AG10803 (cell line): Measurements from ENCODE around the gene PEAR1.

Source experiments
- DNase-seq: peaks from one replicate; pipeline ENCODE4 v3.0.0; 2010; ENCODE audit warnings: low read depth
- H3K4me3 ChIP-seq: 2 replicates; pipeline ENCODE4 v1.5.1; 2011; ENCODE audit warnings: mild to moderate bottlenecking, low read length, control low read depth
- TF ChIP-seq, protein P1 (sequence below): conservative IDR thresholded peaks from 2 replicates; pipeline ENCODE4 v1.5.1; 2011; ENCODE audit warnings: mild to moderate bottlenecking, low read length, control low read depth, inconsistent platforms

The PEAR1 gene

DNA sequence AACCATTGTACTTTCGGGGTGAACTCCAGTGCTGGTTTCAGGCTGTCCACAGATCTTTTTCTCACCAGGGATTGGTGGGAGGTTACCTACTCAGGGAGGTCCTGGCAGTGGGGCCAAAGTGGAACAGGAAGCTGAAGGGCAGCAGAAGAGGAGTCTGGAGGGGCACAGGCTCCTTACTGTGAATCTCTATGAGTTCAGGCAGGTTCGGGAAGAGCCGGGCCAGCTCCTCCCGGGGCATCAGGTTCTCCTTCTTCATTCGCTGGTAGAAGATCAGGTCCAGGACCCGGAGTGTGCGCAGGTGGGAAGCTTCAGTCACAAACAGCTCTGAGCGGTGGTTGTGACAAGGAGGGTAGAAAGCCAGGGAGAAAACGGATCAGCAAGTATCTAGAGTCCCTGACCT is 53.6 kb downstream of the PEAR1 start:
- TF ChIP-seq, protein P1, sequence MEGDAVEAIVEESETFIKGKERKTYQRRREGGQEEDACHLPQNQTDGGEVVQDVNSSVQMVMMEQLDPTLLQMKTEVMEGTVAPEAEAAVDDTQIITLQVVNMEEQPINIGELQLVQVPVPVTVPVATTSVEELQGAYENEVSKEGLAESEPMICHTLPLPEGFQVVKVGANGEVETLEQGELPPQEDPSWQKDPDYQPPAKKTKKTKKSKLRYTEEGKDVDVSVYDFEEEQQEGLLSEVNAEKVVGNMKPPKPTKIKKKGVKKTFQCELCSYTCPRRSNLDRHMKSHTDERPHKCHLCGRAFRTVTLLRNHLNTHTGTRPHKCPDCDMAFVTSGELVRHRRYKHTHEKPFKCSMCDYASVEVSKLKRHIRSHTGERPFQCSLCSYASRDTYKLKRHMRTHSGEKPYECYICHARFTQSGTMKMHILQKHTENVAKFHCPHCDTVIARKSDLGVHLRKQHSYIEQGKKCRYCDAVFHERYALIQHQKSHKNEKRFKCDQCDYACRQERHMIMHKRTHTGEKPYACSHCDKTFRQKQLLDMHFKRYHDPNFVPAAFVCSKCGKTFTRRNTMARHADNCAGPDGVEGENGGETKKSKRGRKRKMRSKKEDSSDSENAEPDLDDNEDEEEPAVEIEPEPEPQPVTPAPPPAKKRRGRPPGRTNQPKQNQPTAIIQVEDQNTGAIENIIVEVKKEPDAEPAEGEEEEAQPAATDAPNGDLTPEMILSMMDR, result no peak
- H3K4me3 ChIP-seq, result no peak overlapping the region
- no peak for DNase-seq

DNA sequence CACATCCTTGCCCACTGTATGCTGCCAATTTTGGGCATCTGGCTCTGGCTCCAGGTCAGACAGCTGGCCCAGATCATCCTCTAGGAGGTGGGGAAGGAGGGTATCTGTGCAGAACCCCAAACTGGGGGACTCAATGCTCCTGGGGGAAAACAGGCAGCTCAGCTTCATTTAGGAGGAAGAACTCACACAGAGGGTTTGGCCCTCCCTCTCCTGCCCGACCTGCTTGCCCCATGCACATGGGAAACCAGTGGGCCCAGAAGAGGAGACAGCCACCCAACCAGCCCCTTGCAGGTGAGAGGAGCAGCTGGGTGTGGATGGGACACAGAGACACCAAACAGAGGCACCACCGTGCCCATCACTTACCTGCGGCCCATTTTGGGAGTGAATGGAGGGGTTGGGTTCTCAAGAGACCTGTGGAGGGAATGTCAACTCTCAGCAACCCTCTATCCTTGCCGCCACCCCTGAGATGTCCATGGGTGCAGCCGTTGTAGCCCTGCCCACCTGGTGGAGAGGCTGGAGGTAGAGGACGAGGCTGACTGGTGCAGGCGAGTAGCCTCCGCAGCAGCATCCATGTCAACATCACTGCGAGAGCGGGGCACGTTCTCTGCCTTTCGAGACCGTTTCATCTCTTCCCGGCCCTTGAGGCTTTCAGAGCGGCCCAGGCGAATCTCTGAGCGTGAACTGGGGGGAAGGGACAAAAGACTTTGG is 54.5 kb downstream of the PEAR1 start:
- no peak overlapping the region for H3K4me3 ChIP-seq
- TF ChIP-seq, protein P1, result no peak
- DNase-seq, result no peak

DNA sequence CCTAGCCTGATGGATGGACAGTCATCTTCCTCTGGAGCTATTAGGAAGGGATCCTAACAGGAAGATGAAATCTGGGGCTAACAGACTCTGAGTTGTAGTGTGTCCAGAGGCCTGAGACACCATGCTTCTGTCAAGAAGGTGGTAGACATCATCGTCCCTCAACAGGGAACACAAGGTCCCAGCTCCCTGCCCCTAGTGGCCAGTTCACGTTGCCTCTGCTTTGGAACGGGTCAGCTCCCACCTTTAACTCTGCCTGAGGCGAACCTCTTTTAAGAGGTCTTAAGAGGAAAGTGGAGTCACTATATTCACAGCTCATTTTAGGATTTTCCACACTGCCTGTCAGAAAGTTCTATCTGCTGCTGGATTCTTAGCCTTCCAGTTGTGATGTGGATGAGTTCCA is 55.2 kb downstream of the PEAR1 start:
- DNase-seq, result no peak
- TF ChIP-seq, protein P1, result no peak; the same call in 1 of the 2 replicates
- no peak overlapping the region for H3K4me3 ChIP-seq

DNA sequence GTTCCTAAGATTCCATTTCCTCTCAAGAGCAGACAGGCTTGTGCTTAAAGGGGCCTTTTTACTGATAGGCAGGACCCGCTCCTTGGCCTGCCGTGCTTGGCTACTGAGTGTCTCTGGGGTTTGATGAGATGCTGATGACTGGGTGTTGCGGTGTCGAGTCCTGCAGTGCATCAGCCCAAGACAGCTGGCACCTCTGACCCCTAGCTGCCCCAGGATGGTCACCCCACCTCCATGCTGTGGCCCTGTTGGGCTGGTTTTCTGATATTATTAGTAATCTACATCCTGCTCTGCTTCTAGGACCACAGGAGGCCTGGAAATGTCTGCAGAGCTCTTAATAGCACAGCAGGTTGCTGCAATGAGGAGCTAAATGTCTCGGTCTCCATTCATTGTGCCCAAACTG is 55.6 kb downstream of the PEAR1 start:
- no peak overlapping the region for H3K4me3 ChIP-seq
- TF ChIP-seq, protein P1, result no peak
- DNase-seq, result no peak

DNA sequence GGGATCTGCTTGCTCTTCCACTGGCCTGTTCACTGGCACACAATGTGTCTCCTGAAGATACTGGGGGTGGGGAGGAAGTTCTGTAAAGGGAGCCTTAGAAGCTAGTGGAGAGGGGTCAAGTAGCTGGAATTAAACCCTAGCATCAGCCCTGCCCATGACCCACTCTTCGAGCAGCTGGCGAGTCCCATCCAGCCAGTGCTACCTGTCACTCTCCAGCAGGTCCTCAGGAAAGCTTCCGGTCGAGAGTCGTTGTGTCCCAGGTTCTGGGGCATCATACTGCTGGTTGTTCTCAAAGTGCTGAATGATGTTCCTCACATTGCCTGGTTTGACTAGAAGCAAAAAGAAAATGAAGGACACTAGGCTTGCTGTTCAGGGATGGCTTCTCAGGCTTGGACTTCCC is 57.9 kb downstream of the PEAR1 start:
- no peak overlapping the region for H3K4me3 ChIP-seq
- TF ChIP-seq, protein P1, result no peak
- DNase-seq, result no peak

DNA sequence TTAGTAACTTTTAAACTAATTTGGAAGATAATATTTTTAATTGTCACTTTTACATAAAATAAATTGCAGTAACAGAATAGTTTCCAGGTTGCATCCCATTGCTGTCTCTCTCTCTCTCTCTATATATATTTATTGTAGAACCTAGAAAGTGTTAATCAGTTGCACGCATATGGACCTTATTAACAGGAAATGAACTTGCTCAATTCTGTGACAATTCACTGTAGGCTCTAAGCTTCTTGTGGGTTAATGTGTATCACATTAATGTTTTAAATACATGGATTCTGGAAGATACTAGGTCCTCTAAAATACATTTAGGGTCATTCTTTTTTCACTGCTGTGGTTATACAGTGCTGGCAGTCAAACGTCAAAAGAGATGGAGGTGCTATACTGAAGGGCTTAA is 60.1 kb downstream of the PEAR1 start:
- TF ChIP-seq, protein P1, result no peak
- no peak for DNase-seq
- no peak overlapping the region for H3K4me3 ChIP-seq

DNA sequence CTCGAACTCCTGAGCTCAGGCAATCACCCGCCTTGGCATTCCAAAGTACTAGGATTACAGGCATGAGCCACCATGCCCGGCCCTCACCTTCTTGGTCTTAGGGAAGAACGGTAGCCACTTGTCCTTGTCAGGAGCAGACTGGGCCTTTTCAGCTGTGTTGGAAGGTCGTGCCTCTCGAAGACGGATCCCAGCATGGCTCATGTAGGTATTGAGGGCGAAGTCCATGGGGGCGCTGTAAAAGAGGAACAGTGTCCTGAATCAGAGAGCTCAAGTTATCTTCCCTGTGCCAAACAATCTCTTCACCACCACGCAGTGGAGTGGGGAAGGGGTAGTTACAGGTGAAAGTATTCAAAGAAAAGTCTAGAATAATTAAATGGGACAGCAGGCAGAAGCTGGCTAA is 62.8 kb downstream of the PEAR1 start:
- H3K4me3 ChIP-seq, result no peak overlapping the region
- TF ChIP-seq, protein P1, result no peak
- no peak for DNase-seq
